Thymus (tissue), 11 donors: ENCODE data around the gene PTGES3. TPM values are rescaled to one million over a fixed set of nuclear protein-coding genes. Genes with fewer than 3 reads are reported as not detected.
"Not testable (repeated sequence)": the region's sequence is repeated elsewhere in the genome, so short reads cannot be mapped to it uniquely, and the experiment has no call there.

Experiments used
- DNase-seq, 9 donors: peaks; one replicate each; pipeline ENCODE4 v3.0.0-alpha.2; 2013; ENCODE audit warnings: low spot score in 9 of 9, low read depth in 6 of 9, missing footprints in 1 of 9
- H3K27ac ChIP-seq, 2 donors: one replicate each; pipeline ENCODE4 v1.5.1; 2013; ENCODE audit warnings: control low read depth in 1 of 2, low read depth in 1 of 2, low read length in 1 of 2, mild to moderate bottlenecking in 1 of 2, moderate library complexity in 1 of 2
- H3K27me3 ChIP-seq, 2 donors: one replicate each; pipeline ENCODE4 v1.5.1; 2013; ENCODE audit warnings: low read length in 1 of 2; ENCODE audit not compliant: control insufficient read depth in 2 of 2, insufficient read depth in 1 of 2
- H3K36me3 ChIP-seq, 2 donors: one replicate each; pipeline ENCODE4 v1.5.1; 2013; ENCODE audit warnings: low read length in 1 of 2, mild to moderate bottlenecking in 1 of 2, moderate library complexity in 1 of 2; ENCODE audit not compliant: control insufficient read depth in 2 of 2, insufficient read depth in 2 of 2
- H3K4me1 ChIP-seq, 2 donors: one replicate each; pipeline ENCODE4 v1.5.1; 2013; ENCODE audit warnings: low read length in 2 of 2; ENCODE audit not compliant: control insufficient read depth in 2 of 2, insufficient read depth in 2 of 2
- H3K4me3 ChIP-seq, 2 donors: one replicate each; pipeline ENCODE4 v1.5.1; 2013; ENCODE audit warnings: low read length in 2 of 2, control low read depth in 1 of 2, mild to moderate bottlenecking in 1 of 2
- H3K9me3 ChIP-seq, 2 donors: one replicate each; pipeline ENCODE4 v1.5.1; 2013; ENCODE audit warnings: low read length in 1 of 2, mild to moderate bottlenecking in 1 of 2; ENCODE audit not compliant: control insufficient read depth in 2 of 2, insufficient read depth in 1 of 2
- WGBS: extraction: QIAGEN DNeasy Blood & Tissue Kit; methylation state at CpG from one replicate; pipeline ENCODE4 v1.1.7; 2013; 5-methylcytosine and 5-hydroxymethylcytosine counted together
- polyA plus RNA-seq: library from polyadenylated mRNA; stranded (reverse); fragments of 200-250 nt; gene quantifications from one replicate; pipeline ENCODE4 v1.2.3, GENCODE V29; 2013
- total RNA-seq: library from RNA; stranded (reverse); fragments of 120-200 nt; gene quantifications from one replicate; pipeline ENCODE4 v1.2.4, GENCODE V29; 2013
- donor health status: healthy.

Gene PTGES3
- total and polyA plus RNA-seq, 2 donors: 101 to 161 TPM

DNA sequence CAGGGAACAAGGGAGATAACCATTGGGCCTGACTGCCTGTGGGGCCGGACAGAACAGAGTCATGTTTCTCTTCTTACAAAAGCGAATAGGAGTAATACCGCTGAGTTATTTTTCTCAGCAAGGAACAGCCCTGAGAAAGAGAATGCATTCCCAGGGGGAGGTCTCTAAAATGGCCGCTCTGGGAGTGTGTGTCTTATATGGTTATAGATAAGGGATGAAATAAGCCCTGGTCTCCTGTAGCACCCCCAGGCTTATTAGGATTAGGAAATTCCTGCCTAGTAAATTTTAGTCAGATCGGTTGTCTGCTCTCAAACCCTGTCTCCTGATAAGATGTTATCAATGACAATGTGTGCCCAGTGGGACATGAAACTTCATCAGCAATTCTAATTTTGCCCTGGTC is 34.3 kb downstream of the PTGES3 start:
- not testable (repeated sequence) for H3K27me3 ChIP-seq, H3K4me3 ChIP-seq, H3K27ac ChIP-seq, H3K36me3 ChIP-seq, H3K4me1 ChIP-seq, DNase-seq
- WGBS: 92% methylated on average over 5 of the region's 5 CpGs
- peaks cover 2 to 31% of the 10 kb centered on the region in 2 donors for H3K9me3 ChIP-seq

GRCh38 chr12:56648023-56648422 is 40.1 kb downstream of the PTGES3 start:
- H3K27ac ChIP-seq, H3K27me3 ChIP-seq, H3K4me3 ChIP-seq, DNase-seq: not testable (repeated sequence)
- 99% methylated on average over 9 of the region's 9 CpGs for WGBS
- Histone ChIP-seq H3K9me3 (peaks cover under 1 to 11% of the 10 kb centered on the region in 2 donors), H3K36me3 (peaks cover 8 to 20% of the 10 kb centered on the region in 2 donors), H3K4me1 (peaks cover 13 to 20% of the 10 kb centered on the region in 2 donors)

- Histone ChIP-seq H3K27me3 (no peaks in the 10 kb centered on the region), H3K9me3 (peaks cover 0 to 7% of the 10 kb centered on the region in 2 donors), H3K36me3 (peaks cover 26 to 41% of the 10 kb centered on the region in 2 donors), H3K4me3 (peak within 1 kb of the TSS; percentile 93 to 95), H3K4me1 (peaks cover 13 to 20% of the 10 kb centered on the region in 2 donors), H3K27ac (peak within 1 kb of the TSS; percentile 91 to 95)
- WGBS: 4% methylated on average over 39 of the region's 39 CpGs
- DNase-seq: peak; percentile 92 to 100 (median 97)
Observed at GRCh38 chr12:56645717-56646446, 42.2 kb downstream of the PTGES3 start, which contains the start of gene ATP5F1B. Gene ATP5F1B (minus strand): TSS chr12:56645984. CDS start chr12:56645963, 21 bp downstream.

DNA sequence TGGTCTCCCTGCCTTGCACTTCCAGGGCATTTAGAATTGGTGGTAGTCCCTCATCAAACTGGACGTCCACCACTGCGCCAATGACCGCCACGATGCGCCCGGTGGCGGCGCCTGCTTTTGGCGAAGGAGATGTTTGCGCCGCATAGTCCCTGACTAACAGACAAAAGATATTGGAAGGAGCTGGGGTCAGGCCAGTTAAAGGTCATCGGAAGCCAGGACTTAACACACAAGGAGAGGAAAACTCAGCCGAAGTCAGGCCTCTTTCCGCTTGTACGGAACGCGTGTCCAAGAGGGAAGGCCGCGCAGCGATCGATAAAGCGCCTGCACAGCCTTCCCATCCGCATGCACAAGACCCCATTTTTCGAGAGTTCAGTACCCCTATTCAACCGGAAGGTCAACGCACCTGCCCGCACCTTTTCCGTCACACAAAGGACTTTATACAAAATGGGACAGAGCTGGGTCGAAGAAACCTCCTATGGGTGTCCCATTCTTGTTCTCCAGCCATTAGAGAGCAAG is 42.8 kb downstream of the PTGES3 start:
- no peak for DNase-seq
- peaks cover 13 to 20% of the 10 kb centered on the region in 2 donors for H3K4me1 ChIP-seq
- H3K27me3 ChIP-seq: no peaks in the 10 kb centered on the region
- peaks cover 30 to 47% of the 10 kb centered on the region in 2 donors for H3K36me3 ChIP-seq
- under 1% methylated on average over 29 of the region's 29 CpGs for WGBS
- H3K27ac ChIP-seq: peak overlapping the region; percentile 91 to 95
- H3K9me3 ChIP-seq: peaks cover 0 to 1% of the 10 kb centered on the region in 2 donors
- H3K4me3 ChIP-seq: peak overlapping the region; percentile 93 to 95

- H3K4me1 ChIP-seq: peaks cover 13 to 20% of the 10 kb centered on the region in 2 donors
- peaks cover 35 to 53% of the 10 kb centered on the region in 2 donors for H3K36me3 ChIP-seq
- H3K4me3 ChIP-seq: peak overlapping the region; percentile 93 to 95
- no peaks in the 10 kb centered on the region for H3K9me3 ChIP-seq
- 63% methylated on average over 4 of the region's 4 CpGs for WGBS
- no peaks in the 10 kb centered on the region for H3K27me3 ChIP-seq
- DNase-seq: peak in 1 of 9 donors; percentile 13
- peak overlapping the region in 1 of 2 donors; percentile 91 for H3K27ac ChIP-seq
Observed at GRCh38 chr12:56644654-56645053, 43.4 kb downstream of the PTGES3 start.

DNA sequence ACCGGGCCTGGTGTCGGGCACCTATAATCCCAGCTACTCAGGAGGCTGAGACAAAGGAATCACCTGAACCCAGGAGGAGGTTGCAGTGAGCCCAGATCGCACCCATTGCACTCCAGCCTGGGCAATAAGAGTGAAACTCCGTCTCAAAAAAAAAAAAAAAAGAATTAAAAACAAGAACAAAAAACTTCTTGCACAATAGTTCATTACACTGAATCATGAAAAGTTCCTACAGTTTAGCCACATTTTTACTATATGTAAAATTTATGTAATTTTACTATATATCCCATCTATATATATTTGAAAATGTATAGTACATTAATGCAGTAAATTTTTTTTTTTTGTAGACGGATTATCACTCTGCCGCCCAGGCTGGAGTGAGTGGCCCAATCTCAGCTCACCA is 46.9 kb downstream of the PTGES3 start:
- no peak for DNase-seq
- Histone ChIP-seq H3K27ac (no peak overlapping the region), H3K4me3 (no peak overlapping the region), H3K27me3 (no peaks in the 10 kb centered on the region), H3K9me3 (no peaks in the 10 kb centered on the region), H3K36me3 (peaks cover 58 to 80% of the 10 kb centered on the region in 2 donors), H3K4me1 (peaks cover 14 to 26% of the 10 kb centered on the region in 2 donors)
- WGBS: 98% methylated on average over 6 of the region's 6 CpGs

DNA sequence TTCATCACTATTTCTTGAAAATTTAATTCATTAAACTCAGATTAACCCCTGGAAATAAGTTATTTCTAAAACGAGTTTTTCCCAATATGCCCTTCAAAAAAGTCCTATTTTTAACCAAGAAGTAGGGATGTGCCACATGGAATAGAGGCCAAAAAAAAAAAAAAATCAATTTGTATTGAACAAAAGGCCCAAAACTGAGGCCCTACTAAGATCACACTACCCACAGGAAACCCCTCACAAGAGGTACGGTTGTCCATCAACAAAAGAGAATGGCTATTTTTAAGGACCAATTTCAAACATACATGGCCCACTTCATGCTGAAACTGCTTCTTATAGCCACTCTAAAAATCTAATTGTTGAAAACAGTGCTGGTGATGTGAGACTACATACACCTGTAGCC is 50.5 kb downstream of the PTGES3 start:
- Histone ChIP-seq H3K27me3 (no peaks in the 10 kb centered on the region), H3K4me3 (no peak overlapping the region), H3K27ac (peak overlapping the region in 1 of 2 donors; percentile 99), H3K36me3 (peaks cover 47 to 56% of the 10 kb centered on the region in 2 donors), H3K4me1 (peaks cover 13 to 42% of the 10 kb centered on the region in 2 donors), H3K9me3 (no peaks in the 10 kb centered on the region)
- 87% methylated on average over 2 of the region's 2 CpGs for WGBS
- DNase-seq: no peak

- no peaks in the 10 kb centered on the region for H3K9me3 ChIP-seq
- H3K4me1 ChIP-seq: peaks cover 20 to 49% of the 10 kb centered on the region in 2 donors
- WGBS: 12% methylated on average over 12 of the region's 12 CpGs
- peaks cover 40 to 49% of the 10 kb centered on the region in 2 donors for H3K36me3 ChIP-seq
- H3K4me3 ChIP-seq: peak overlapping the region; percentile 82 to 90
- H3K27me3 ChIP-seq: no peaks in the 10 kb centered on the region
- H3K27ac ChIP-seq: peak overlapping the region; percentile 98 to 99
- DNase-seq: peak; percentile 94 to 99 (median 97)
Observed at GRCh38 chr12:56636675-56637540, 51.2 kb downstream of the PTGES3 start.
